ENCODE results near the gene FBXL13. TPM values are rescaled to one million over a fixed set of nuclear protein-coding genes. Genes with fewer than 3 reads are reported as not detected.
"Not testable (repeated sequence)": the region's sequence is repeated elsewhere in the genome, so short reads cannot be mapped to it uniquely, and the experiment has no call there.

Gene FBXL13
- total and polyA plus RNA-seq, 12 donors, result 0.61 to 6.8 (median 2.7) TPM

DNA sequence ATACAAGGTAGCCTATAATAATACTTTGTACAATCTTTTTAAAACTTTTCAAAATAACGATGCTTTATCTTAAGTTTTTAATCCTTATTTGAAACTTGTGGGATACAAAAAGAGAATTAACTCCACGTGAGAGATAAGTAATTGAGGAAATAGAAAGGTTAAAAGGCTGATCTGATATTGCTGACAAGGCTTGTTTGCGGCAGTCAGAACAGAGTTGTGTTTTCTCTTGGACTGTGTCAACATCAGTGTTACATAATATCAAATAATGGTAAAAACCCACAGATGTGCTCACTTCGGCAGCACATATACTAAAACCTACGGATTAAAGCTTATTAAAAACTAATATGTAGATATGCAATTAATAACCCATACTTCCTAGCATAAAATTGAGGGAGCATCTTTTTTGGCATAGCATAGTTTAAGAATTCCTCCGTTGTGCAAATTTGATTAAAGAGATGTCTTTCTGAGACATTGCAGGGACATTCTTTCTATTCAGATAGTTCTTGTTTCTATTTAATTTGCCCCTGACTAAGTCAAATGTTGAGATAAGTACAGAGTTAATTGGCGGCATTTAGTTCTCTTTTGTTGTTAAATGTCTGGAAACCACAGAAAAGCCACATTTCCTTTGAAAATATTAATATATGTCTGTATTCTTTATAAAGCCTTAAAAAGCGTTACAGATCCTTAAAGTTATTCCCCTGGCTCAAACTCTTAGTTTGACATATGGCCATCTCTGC is 262.5 kb downstream of the FBXL13 start:
- no peaks in the 10 kb centered on the region for H3K36me3 ChIP-seq (replicated peaks in 1 of 2)
- 53 to 61% (median 57%) methylated on average over 8 of the region's 8 CpGs for WGBS, 4 donors
- H3K9me3 ChIP-seq (replicated peaks in 1 of 3), result no peaks in the 10 kb centered on the region
- intact Hi-C loops (cut with DNase I), result no loop called here
- DNase-seq, result no peak
- no peak overlapping the region for H3K27ac ChIP-seq
- H3K4me1 ChIP-seq (replicated peaks in 1 of 2), result peaks cover 0 to 20% of the 10 kb centered on the region in 2 donors
- TF ChIP-seq CTCF (IDR thresholded peaks at IDR 0.05), result no peak
- TF ChIP-seq POLR2A (IDR thresholded peaks at IDR 0.05), result no peak
- no peaks in the 10 kb centered on the region for H3K27me3 ChIP-seq
- H3K4me3 ChIP-seq, result no peak overlapping the region

DNA sequence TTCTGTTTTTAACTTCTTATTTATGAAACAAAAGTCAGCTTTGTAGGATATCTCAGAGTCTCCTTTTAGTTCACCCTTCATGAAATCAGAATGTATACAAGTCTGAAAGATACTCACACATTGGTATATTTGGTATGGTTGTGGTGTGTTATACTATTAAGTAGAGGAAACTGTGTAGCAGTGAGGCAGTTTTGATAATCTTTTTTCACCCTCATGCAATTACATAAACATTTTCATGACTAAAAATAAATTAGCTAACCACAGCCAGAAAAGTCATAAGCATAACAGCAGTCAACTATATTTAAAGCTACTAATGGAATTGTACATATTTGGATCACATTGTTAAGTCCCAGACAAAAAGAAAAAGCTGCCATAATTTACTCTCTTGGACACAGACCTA is 263.7 kb downstream of the FBXL13 start:
- TF ChIP-seq POLR2A (IDR thresholded peaks at IDR 0.05) (no peak), CTCF (IDR thresholded peaks at IDR 0.05) (no peak)
- Histone ChIP-seq H3K4me1 (replicated peaks in 1 of 2) (peaks cover 0 to 20% of the 10 kb centered on the region in 2 donors), H3K27ac (no peak overlapping the region), H3K9me3 (replicated peaks in 1 of 3) (no peaks in the 10 kb centered on the region), H3K36me3 (replicated peaks in 1 of 2) (no peaks in the 10 kb centered on the region), H3K27me3 (no peaks in the 10 kb centered on the region), H3K4me3 (no peak overlapping the region)
- DNase-seq, result no peak
- intact Hi-C loops (cut with DNase I), result no loop called here

GRCh38 chr7:102806613-102807012 is 268.0 kb downstream of the FBXL13 start:
- Histone ChIP-seq H3K27ac (no peak overlapping the region), H3K4me3 (no peak overlapping the region), H3K4me1 (replicated peaks in 1 of 2) (peaks cover 0 to 4% of the 10 kb centered on the region in 2 donors), H3K36me3 (replicated peaks in 1 of 2) (no peaks in the 10 kb centered on the region), H3K9me3 (replicated peaks in 1 of 3) (no peaks in the 10 kb centered on the region), H3K27me3 (no peaks in the 10 kb centered on the region)
- 62 to 75% (median 71%) methylated on average over 7 of the region's 7 CpGs for WGBS, 4 donors
- DNase-seq, result peak in 3 of 7 donors; percentile 17 to 36 (median 26)
- intact Hi-C loops (cut with DNase I), result no loop called here
- TF ChIP-seq CTCF (IDR thresholded peaks at IDR 0.05), result no peak
- no peak for TF ChIP-seq POLR2A (IDR thresholded peaks at IDR 0.05)

DNA sequence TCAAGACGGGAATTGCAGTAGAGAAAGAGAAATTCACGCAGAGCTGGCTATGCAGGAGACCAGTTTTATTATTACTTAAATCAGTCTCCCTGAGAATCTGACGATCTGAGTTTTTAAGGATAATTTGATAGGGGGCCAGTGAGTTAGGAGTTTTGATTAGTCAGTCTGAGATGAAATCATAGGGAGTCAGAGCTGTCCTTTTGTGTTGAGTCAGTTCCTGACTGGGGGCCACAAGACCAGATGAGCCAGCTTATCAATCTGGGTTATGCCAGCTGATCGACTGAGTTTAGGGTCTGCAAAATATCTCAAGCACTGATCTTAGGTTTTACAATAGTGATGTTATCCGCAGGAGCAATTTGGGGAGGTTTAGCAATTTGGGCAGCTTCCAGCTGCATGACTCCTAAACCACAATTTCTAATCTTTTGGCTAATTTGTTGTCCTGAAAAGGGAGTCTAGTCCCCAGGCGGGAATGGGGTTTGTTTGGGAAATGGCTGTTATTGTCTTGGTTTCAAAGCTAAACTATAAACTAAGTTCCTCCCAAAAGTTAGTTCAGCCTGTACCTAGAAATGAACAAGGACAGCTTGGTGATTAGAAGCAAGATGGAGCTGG is 278.5 kb downstream of the FBXL13 start:
- 96 to 100% (median 99%) methylated on average over 1 to 5 of the region's 6 CpGs for WGBS, 4 donors

GRCh38 chr7:102794567-102794966 is 280.0 kb downstream of the FBXL13 start:
- H3K36me3 ChIP-seq (replicated peaks in 1 of 2); H3K4me1 ChIP-seq (replicated peaks in 1 of 2); intact Hi-C loops (cut with DNase I); DNase-seq; H3K27ac ChIP-seq; H3K27me3 ChIP-seq; H3K4me3 ChIP-seq; H3K9me3 ChIP-seq (replicated peaks in 1 of 3): not testable (repeated sequence)
- 90 to 100% (median 93%) methylated on average over 1 of the region's 1 CpG for WGBS, 4 donors

More for the DNA sequence above, 278.5 kb downstream of the FBXL13 start:
- H3K9me3 ChIP-seq (replicated peaks in 1 of 3); DNase-seq; H3K27ac ChIP-seq; H3K4me3 ChIP-seq; intact Hi-C loops (cut with DNase I); H3K4me1 ChIP-seq (replicated peaks in 1 of 2); H3K36me3 ChIP-seq (replicated peaks in 1 of 2); H3K27me3 ChIP-seq: not testable (repeated sequence)

DNA sequence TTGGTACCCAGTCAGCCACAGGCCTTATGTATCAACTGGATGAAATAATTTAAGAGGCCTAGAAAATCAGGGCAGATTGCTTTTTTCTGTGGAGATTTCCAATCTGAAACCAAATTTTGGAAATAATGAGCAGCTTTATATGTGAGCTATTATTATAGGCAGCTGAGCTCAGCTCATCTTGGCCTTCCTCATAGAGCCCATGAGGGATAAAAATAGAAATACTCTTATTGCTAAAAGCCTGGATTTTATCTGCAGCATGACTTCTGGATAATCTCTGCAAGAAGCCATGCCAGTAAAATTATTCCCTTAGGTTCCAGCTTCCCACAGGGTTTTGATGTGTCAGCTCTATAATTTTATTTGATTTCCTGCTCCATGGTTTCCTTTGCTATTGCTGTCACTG is 282.8 kb downstream of the FBXL13 start:
- DNase-seq, result not testable (repeated sequence)

DNA sequence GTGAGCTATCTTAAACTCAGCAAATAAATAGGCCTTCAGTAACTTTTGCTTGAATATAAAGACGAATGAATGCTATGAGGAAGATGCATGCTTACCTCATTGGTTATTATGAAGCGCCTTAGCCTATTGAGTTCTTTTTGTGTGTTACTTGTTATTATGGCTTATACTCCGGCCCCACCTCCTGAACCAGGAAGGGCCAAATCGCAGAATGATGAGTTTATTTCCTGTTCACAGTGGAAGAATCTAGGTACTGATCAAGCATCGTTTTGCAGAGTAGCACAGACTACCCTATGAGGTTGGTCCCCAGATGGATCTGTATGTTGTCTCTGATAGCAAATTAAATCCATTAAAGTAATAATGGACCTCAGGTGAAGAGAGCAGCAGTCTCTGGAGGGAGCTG is 283.2 kb downstream of the FBXL13 start:
- H3K27me3 ChIP-seq; H3K4me3 ChIP-seq; DNase-seq; intact Hi-C loops (cut with DNase I); H3K9me3 ChIP-seq (replicated peaks in 1 of 3); H3K4me1 ChIP-seq (replicated peaks in 1 of 2); H3K36me3 ChIP-seq (replicated peaks in 1 of 2); H3K27ac ChIP-seq: not testable (repeated sequence)
- 82 to 87% (median 84%) methylated on average over 5 of the region's 5 CpGs for WGBS, 4 donors

More for the DNA sequence above, 282.8 kb downstream of the FBXL13 start:
- H3K4me3 ChIP-seq; H3K9me3 ChIP-seq (replicated peaks in 1 of 3); H3K27ac ChIP-seq; H3K27me3 ChIP-seq; H3K36me3 ChIP-seq (replicated peaks in 1 of 2); intact Hi-C loops (cut with DNase I); H3K4me1 ChIP-seq (replicated peaks in 1 of 2): not testable (repeated sequence)

DNA sequence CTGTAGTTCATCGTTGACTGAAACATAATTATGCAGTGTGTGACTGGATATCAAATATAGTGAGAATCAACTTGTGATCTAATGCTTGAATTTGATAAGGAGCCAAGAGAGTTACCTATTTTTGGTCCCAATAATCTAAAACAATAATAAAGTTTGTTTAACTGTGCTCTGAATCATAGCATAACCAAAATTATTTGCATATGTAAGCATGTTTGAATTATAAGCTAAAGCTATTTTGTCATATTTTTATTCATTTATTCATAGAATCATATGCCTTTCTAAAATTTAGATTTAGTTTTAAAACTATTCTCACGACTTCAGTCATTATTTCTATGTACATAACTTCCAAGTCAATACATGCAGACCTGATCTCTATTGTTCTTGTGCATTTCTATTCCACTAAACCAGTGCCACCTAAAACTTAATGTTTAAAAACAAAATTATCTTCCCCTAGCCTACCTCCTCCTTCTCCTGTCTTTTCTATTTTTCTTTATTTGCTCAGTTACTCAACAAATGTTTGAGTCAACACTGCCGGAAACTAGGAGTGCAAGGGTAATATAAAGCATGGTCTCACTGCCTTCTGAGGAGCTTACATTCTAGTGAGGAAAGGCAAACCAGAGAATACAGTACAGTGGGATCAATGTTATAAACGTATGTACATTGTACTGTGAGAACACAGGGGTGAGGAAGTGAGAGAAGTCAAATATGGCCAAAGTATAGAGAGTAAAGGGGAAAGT is 284.1 kb downstream of the FBXL13 start:
- H3K4me1 ChIP-seq (replicated peaks in 1 of 2); H3K9me3 ChIP-seq (replicated peaks in 1 of 3); DNase-seq; H3K36me3 ChIP-seq (replicated peaks in 1 of 2); H3K27ac ChIP-seq; intact Hi-C loops (cut with DNase I); H3K4me3 ChIP-seq; H3K27me3 ChIP-seq: not testable (repeated sequence)
- whole genome bisulfite sequencing, 4 donors, result 93 to 97% (median 94%) methylated on average over 4 of the region's 4 CpGs
